MCF 10A (cell line): Measurements from ENCODE around the gene MRPS16. TPM values are rescaled to one million over a fixed set of nuclear protein-coding genes. Genes with fewer than 3 reads are reported as not detected.

Experiments used
- BruUV-seq: library from RNA; stranded (reverse); fragments of 400-500 nt; replicated peaks from 2 replicates; lab custom pipeline; 2021; lab: Mats Ljungman, UMichigan
- CTCF ChIA-PET: fragments of 300-600 bp; sonication (Branson Sonifier 250); formaldehyde crosslinking; extraction: SDS; loops from one replicate; lab custom pipeline; 2021; ENCODE audit warnings: antibody characterized with exemption, inconsistent platforms; lab: Yijun Ruan, JAX
- POLR2A ChIA-PET: fragments of 300-600, 350-650 bp; sonication (Branson Sonifier 250); formaldehyde crosslinking; extraction: SDS; loops from one replicate; lab custom pipeline; 2020; ENCODE audit warnings: antibody characterized with exemption, inconsistent platforms; lab: Yijun Ruan, JAX
- DNase-seq: peaks from one replicate; pipeline ENCODE4 v3.0.0-alpha.2; 2018; ENCODE audit not compliant: unreplicated experiment
- H3K27ac Mint-ChIP-seq: one replicate; pipeline ENCODE4 v1.8.0; 2022; ENCODE audit warnings: mild to moderate bottlenecking, low read depth, mixed read lengths; ENCODE audit not compliant: unreplicated experiment
- H3K27me3 Mint-ChIP-seq: one replicate; pipeline ENCODE4 v1.8.0; 2022; ENCODE audit warnings: mixed read lengths; ENCODE audit not compliant: insufficient read depth, unreplicated experiment
- H3K36me3 Mint-ChIP-seq: one replicate; pipeline ENCODE4 v1.8.0; 2022; ENCODE audit warnings: mild to moderate bottlenecking, moderate library complexity, mixed read lengths; ENCODE audit not compliant: insufficient read depth, unreplicated experiment
- H3K4me1 Mint-ChIP-seq: one replicate; pipeline ENCODE4 v1.8.0; 2022; ENCODE audit warnings: mixed read lengths; ENCODE audit not compliant: insufficient read depth, unreplicated experiment
- H3K4me3 Mint-ChIP-seq: one replicate; pipeline ENCODE4 v1.8.0; 2022; ENCODE audit warnings: mild to moderate bottlenecking, moderate library complexity, mixed read lengths; ENCODE audit not compliant: unreplicated experiment
- H3K9me3 Mint-ChIP-seq: one replicate; pipeline ENCODE4 v1.8.0; 2022; ENCODE audit warnings: mixed read lengths; ENCODE audit not compliant: unreplicated experiment
- CTCF ChIP-seq: fragments of 200-600 bp; IDR thresholded peaks from one replicate; pipeline ENCODE4 v1.8.0; 2022; ENCODE audit warnings: antibody characterized with exemption, mild to moderate bottlenecking; ENCODE audit not compliant: unreplicated experiment
- intact Hi-C: fragments of 100-400 bp; cut with micrococcal nuclease; formaldehyde crosslinking; loops from 2 replicates; pipeline ENCODE4 v1.14.1; 2022
- total RNA-seq: library from RNA; stranded (reverse); gene quantifications from 2 replicates; pipeline ENCODE4 v1.2.3, GENCODE V29; 2022

MRPS16 gene
- total RNA-seq, 1 experiment from 2014 or later = 203 TPM

- no peaks in the 10 kb centered on the region for H3K9me3 Mint-ChIP-seq
- DNase-seq = no peak
- no peak overlapping the region for H3K27ac Mint-ChIP-seq
- BruUV-seq = no TSS peak
- CTCF ChIA-PET = interaction anchor here (0.7 kb wide), 1 partner anchor 49 kb away, joined by 3 read pairs; no protein-coding TSS in a partner anchor
- no peaks in the 10 kb centered on the region for H3K27me3 Mint-ChIP-seq
- no peak for TF ChIP-seq CTCF
- no peak overlapping the region for H3K4me3 Mint-ChIP-seq
- intact Hi-C loops = no loop called here
- H3K36me3 Mint-ChIP-seq = peaks cover 45% of the 10 kb centered on the region
- POLR2A ChIA-PET = interaction anchor here (0.7 to 2.9 kb wide), 5 partner anchors 10 to 128 kb away, joined by 3 to 14 read pairs (median 3); partner anchors contain the start of genes DNAJC9 and MRPS16
- no peaks in the 10 kb centered on the region for H3K4me1 Mint-ChIP-seq
Measured at GRCh38 chr10:73233883-73234282, 18.6 kb downstream of the MRPS16 start.

- no peaks in the 10 kb centered on the region for H3K4me1 Mint-ChIP-seq
- peak; percentile 6 for DNase-seq
- no peak overlapping the region for H3K4me3 Mint-ChIP-seq
- no TSS peak for BruUV-seq
- no peak overlapping the region for H3K27ac Mint-ChIP-seq
- TF ChIP-seq CTCF = no peak
- peaks cover 51% of the 10 kb centered on the region for H3K36me3 Mint-ChIP-seq
- no peaks in the 10 kb centered on the region for H3K9me3 Mint-ChIP-seq
- POLR2A ChIA-PET = interaction anchor here (0.6 to 2.9 kb wide), 5 partner anchors 8 to 63 kb away, joined by 3 to 14 read pairs (median 7); partner anchors contain the start of genes DNAJC9 and MRPS16
- intact Hi-C loops = no loop called here
- CTCF ChIA-PET = interaction anchor here (0.7 kb wide), 1 partner anchor 1720 kb away, joined by 5 read pairs; no protein-coding TSS in a partner anchor
- H3K27me3 Mint-ChIP-seq = no peaks in the 10 kb centered on the region
Measured at GRCh38 chr10:73232887-73233286, 19.6 kb downstream of the MRPS16 start.

GRCh38 chr10:73229567-73229966 is 22.9 kb downstream of the MRPS16 start:
- CTCF ChIA-PET = interaction anchor here (1.3 kb wide), 1 partner anchor 10 kb away, joined by 4 read pairs; no protein-coding TSS in a partner anchor
- H3K27ac Mint-ChIP-seq = no peak overlapping the region
- DNase-seq = no peak
- H3K36me3 Mint-ChIP-seq = peaks cover 41% of the 10 kb centered on the region
- POLR2A ChIA-PET = interaction anchor here (0.8 to 1.6 kb wide), 2 partner anchors 8 to 18 kb away, joined by 4 to 5 read pairs; partner anchors contain the start of gene DNAJC9
- no peak for TF ChIP-seq CTCF
- no peak overlapping the region for H3K4me3 Mint-ChIP-seq
- intact Hi-C loops = no loop called here
- H3K9me3 Mint-ChIP-seq = no peaks in the 10 kb centered on the region
- no TSS peak for BruUV-seq
- H3K27me3 Mint-ChIP-seq = no peaks in the 10 kb centered on the region
- H3K4me1 Mint-ChIP-seq = no peaks in the 10 kb centered on the region

- no peak for TF ChIP-seq CTCF
- Mint-ChIP-seq H3K36me3 (peaks cover 31% of the 10 kb centered on the region), H3K27ac (no peak overlapping the region), H3K4me3 (no peak overlapping the region), H3K9me3 (no peaks in the 10 kb centered on the region), H3K4me1 (no peaks in the 10 kb centered on the region), H3K27me3 (no peaks in the 10 kb centered on the region)
- intact Hi-C loops = no loop called here
- ChIA-PET POLR2A (interaction anchor here (1.6 kb wide), 1 partner anchor 10 kb away, joined by 5 read pairs; no protein-coding TSS in a partner anchor), CTCF (no interaction called here)
- peak; percentile 10 for DNase-seq
- BruUV-seq = no TSS peak
Measured at GRCh38 chr10:73228247-73228646, 24.2 kb downstream of the MRPS16 start.
